IPS-18c (cell line): ENCODE measurements around the gene CAMKV.

Experiments used
- H3K4me3 ChIP-seq: 2 replicates; pipeline ENCODE4 v1.7.0; 2013; ENCODE audit warnings: low read depth, mild to moderate bottlenecking, low read length, moderate library complexity; ENCODE audit not compliant: insufficient read depth
- H3K9me3 ChIP-seq: one replicate; pipeline ENCODE4 v1.6.1; 2013; ENCODE audit warnings: mild to moderate bottlenecking, low read length, moderate library complexity; ENCODE audit not compliant: control insufficient read depth, insufficient read depth

CAMKV gene

DNA sequence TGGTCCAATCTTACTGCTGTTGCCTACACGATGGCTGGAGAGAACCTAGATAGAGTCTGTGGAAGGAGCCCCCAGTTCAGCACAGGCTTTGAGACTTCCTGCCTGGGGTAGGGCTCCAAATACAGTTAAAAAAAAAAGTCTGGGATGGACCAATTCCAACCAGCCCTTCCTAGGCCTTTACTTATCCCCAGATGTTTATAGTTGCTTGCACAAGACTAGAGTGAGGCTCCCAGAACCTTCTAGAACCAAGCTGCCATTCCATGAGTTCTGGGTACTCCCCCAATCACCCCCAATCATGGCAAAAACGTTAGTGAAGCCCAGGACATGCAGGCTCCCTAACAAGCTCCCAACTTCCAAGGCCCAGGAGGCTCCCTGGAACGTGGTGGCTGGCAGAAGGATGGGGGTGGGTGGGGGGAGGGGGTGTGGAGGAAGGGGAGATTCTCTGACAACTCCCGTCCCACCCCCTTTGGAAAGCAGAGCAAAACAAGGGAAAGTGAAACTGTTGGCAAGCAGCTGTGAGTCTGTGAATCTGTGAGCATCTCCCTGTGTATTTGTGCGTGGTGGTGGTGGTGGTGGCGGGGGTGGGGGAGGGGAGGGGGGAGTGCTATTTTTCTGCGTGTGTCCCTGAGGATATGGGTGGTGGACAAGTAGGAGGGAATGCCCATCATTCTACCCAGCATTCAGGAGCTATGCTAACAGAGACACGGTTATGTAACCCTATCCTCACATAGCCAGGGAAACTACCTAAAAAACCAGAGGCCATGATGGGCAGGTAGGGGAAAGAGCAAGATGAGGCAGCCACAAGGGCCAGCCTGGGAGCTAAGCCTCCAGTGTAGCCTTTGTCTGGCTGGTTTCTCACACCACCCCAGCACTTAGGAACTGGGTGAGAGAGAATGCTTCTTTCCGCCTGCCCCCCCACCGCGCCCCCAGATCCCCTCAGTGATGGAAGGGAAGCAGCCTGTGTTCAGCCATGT, 31.9 kb upstream of the CAMKV start:
- H3K4me3 ChIP-seq: no peak overlapping the region
- H3K9me3 ChIP-seq: no peaks in the 10 kb centered on the region

DNA sequence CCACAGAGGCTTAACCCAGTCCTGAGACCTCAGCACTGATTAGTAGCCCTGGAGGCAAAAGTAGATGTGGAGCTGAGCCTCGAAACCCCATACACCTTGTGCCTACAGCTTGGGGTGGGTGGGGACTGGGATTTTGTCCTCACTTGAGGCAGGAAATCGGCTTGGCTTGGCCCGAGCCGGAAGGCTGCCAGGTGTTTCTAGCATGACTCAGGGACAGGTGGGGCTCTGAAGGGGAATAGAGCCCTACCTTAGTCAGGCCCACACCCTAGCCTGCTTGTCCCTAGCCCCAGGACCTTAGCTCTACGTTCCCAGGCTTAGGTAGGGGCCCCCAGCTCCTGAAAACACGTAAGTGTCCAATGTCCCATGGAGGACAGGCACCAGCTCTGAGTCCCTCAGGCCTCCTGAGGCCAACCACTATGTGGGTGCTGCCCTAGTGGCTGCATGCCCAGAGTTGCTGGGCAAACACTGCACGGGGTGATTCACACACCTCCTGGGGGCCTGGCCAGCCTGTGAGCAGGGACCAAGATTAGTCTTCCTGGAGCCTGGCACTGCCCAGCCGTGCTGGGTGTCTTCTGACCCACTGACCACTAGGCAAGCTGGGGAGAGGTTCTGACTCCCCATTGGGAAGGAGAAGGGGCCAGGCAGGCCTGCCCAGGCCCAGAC, 30.9 kb upstream of the CAMKV start:
- Histone ChIP-seq H3K4me3 (no peak overlapping the region), H3K9me3 (no peaks in the 10 kb centered on the region)

DNA sequence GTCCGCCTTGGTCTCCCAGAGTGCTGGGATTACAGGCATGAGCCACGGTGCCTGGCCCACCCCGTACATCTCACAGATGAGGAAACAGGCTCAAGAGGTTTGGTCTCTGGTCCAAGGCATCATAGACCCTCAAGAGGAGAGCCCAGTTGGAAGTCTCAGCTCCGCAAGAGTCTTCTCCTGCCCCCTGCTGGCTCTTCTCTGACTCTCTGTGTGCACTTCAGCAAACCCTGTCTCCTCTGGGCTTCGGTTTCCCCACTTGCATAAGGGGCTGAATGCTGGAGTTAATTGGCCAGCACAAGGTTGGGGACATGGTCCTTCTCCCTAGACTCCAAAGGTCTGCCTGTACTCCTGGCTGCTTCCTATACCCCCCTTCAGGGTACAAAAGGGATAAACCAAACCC, 30.1 kb upstream of the CAMKV start:
- Histone ChIP-seq H3K9me3 (no peaks in the 10 kb centered on the region), H3K4me3 (no peak overlapping the region)

DNA sequence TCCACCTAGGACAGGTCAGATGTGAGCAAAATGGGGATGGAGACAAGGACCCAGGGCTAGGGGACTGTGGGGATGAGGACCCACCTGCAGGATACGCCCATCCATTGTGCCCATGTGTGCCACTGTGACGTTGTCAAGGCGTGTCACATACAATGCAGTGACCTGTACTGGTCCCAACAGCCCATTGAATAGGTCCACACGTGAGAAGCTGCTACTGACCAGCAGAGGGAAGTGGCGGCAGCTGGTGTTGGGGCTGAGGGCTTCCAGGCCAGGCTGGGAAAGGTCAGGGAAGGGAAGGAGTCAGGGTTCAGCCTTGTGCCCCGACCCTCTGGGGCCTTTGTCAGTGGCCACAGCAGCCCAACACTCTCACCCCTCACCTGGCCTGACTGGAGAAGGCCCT, 29.3 kb upstream of the CAMKV start:
- no peak overlapping the region for H3K4me3 ChIP-seq
- H3K9me3 ChIP-seq: no peaks in the 10 kb centered on the region

DNA sequence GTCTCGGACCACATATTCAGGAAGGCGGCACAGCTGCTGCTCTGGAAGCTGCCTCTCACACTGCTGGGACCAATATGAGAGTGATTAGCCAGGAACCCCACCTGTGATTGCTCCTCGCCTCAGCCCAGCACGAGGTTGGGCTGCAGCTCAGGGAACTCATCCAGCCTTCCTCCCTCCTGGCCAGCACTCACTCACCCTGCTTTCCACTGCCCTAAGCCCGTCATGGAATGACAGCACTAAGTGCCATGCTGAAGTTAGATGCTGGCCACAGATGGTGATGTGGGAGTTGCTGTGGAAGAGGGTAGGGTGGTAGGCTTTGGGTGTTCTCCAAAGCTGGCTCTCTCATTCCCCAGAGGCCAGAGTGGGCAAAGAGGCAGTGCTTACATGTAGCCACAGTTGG, 26.6 kb upstream of the CAMKV start:
- Histone ChIP-seq H3K4me3 (no peak overlapping the region), H3K9me3 (no peaks in the 10 kb centered on the region)

DNA sequence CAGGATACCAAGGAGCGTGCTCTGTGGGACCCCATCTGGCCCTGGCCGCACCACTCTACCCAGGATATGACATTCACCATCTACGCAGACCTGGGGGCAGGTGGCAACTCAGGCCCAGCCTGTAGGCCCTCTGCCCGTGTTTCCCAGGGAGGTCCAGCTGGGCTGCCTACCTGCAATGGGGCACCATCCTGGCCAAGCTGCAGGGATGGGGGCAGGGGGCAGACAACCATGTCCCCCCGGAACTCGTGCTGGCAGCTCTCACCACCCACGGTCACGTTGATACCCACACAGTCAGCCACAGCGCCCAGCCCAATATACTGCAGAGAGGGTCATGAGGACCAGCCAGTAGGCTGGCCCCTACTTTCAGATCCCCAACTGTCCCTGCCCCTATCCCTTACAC, 26.1 kb upstream of the CAMKV start:
- H3K9me3 ChIP-seq: no peaks in the 10 kb centered on the region
- no peak overlapping the region for H3K4me3 ChIP-seq

DNA sequence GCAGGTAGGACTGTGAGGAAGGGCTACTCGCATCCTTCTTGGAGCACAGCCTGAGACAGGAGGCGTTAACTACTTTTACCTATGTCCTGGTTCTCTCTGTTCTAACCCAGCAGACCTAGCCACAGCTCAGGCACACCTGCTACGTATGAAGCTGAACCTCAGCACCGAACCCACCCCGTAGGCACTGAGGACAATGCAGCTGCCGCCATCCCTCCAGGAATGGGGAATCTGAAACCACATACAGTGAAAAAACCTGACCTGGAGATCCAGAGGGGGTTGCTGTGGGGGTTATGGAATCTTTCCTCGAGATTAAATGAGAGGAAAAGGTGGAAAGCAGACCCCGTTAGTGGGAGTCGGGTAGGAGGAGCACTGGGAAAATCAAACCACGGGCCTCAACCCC, 19.6 kb upstream of the CAMKV start:
- no peak overlapping the region for H3K4me3 ChIP-seq

DNA sequence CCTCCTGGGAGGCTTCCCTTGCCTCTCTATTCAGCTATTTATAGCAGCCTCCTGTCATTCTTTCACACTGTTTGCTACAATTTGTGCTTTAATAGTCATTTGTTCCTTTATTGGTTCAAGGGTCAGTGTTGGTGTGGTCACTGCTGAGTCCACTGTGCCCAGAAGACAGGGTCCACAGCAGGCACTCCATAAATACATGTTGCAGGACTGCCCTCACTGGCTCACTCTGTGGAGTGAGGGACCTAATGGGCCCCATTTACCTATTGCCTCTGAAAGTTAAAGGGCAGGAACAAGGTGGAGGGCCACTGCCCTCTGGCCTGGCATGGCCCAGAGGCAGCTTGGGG, 17.2 kb upstream of the CAMKV start:
- Histone ChIP-seq H3K4me3 (no peak overlapping the region), H3K9me3 (no peaks in the 10 kb centered on the region)

More for the DNA sequence above, 19.6 kb upstream of the CAMKV start:
- no peaks in the 10 kb centered on the region for H3K9me3 ChIP-seq

DNA sequence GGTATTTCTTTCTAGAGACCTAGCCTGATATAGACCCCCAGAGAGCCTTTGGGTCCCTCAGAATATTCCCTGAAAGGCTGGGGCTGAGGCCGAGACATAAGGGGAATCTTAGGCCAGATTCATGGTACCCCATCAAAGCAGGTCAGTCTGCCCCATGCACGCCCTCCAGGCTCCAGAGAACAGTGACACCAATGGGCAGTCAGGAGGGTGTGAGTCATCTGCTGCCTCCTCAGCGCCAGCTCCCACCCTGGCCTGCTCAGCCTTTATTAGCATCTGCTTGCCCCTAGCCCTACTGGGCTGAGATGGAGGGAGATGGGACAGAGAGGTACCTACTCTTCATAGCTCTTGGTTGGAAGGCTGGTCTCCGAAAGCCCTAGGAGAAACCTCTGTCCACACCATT, 14.3 kb upstream of the CAMKV start:
- H3K9me3 ChIP-seq: no peaks in the 10 kb centered on the region
- no peak overlapping the region for H3K4me3 ChIP-seq

DNA sequence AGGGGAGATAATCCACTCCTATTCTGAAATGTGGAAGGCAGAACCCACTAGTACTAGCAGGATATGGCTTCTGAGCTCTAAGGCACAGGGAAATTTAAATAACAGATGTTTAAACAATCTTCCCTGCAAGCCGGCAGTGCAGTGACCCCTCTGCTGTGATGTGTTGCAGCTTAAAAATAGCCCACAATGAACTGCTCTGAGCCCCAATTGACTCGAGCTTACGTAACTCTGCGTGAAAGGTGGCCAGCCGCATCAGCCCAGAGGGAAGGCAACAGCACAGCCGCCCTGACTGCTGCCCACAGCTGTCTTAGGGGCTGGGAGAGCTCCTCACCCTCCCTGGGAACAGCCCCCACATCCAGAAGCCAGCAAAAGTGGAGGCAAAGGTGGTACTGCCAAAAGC, 12.5 kb upstream of the CAMKV start:
- Histone ChIP-seq H3K9me3 (no peaks in the 10 kb centered on the region), H3K4me3 (no peak overlapping the region)

DNA sequence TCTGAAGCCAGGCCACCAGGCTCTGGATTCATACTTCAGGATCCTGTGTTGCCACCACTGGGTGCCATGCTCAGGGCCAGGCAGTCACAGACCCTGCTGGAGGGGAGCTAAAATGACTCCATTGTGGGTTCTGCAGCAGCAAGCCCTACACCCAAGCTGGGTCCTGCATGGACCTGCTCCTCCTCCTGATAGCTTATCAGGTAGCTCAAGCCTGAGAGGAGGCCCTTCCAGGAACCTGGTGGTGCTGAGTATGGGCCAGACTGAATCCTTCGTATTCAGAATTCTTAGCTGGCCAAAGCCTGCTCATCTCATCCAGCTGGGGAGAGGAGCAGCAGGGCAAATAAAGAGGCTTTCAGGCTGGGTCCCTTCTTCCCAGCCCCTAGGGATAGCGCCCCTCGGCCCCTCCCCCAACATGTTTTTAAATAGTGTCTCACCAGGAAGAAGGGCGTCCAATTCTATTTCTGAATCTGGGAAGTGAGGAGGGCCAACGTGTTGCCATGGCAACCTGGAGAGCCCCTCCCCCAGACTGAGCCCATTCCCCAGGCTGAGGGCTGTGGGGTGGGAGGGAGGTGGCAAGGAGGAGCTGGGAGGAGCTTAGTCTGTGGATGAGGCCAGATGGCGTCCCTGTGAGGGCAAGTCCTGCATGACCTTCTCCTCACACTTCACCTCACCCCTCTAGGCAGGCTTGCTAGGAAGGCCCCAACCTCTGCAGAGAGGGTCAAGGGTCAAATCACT, 11.0 kb upstream of the CAMKV start:
- no peaks in the 10 kb centered on the region for H3K9me3 ChIP-seq
- H3K4me3 ChIP-seq: peak overlapping the region; percentile 2; the same call in 1 of the 2 replicates

DNA sequence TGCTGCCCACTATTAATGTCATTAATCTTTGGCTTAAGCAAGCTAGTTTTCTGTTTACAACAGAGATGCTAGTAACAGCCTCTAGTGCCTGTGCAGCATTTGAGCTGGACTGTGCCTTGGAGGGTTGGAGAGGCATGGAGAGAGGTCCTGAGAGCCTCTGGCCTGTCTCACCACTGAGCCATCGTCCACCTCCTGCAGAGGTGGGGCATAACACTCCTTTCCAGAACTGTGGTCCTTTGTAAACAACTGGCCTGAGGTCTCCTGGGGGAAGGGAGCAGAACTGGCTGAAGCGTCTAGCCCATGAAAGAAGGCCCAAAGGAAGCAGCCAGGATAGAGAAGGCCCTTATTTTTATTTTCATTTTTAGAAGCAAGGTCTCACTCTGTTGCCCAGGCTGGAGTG, 10.0 kb upstream of the CAMKV start:
- H3K4me3 ChIP-seq: no peak overlapping the region
- no peaks in the 10 kb centered on the region for H3K9me3 ChIP-seq

DNA sequence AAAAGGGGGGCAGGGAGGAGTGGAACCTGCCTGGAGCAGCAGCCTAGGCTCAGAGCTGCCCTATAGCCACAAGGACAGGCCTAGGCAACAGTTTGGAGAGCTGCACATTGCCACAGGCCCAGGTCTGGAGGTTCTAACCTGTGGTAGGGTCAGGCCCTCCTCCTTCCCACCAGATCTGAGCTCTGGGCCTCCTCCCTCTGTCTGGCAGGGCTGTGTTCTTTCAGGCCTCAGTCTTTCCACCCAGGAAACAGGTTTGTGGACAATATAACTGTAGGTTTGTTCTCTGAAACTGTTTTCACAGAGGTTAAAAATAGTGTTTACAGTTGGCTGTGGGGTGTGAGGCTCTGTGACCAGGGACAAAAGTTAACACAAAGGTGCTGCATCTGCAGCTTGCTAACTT, 9.0 kb upstream of the CAMKV start:
- Histone ChIP-seq H3K4me3 (no peak overlapping the region), H3K9me3 (no peaks in the 10 kb centered on the region)

DNA sequence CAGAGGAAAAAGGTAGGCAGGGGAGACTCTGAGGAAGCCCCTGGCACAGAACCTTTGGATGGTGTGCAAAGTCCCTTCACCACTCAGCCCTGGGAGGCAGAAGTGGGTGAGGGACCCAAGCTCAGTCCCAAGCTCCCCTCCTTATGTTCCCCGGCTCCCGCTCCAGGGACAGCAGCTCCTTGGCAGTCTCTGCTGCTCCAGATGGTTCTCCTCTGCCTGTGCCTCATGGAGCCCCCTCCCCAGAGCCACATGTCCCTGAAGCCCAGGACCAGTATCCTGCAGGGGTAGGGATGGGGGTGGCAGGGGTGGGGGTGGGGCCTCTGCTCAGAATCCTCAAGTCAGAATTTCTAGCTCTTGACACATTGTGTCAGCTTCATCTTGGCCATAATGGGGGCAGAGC, 8.0 kb upstream of the CAMKV start:
- Histone ChIP-seq H3K9me3 (no peaks in the 10 kb centered on the region), H3K4me3 (no peak overlapping the region)

DNA sequence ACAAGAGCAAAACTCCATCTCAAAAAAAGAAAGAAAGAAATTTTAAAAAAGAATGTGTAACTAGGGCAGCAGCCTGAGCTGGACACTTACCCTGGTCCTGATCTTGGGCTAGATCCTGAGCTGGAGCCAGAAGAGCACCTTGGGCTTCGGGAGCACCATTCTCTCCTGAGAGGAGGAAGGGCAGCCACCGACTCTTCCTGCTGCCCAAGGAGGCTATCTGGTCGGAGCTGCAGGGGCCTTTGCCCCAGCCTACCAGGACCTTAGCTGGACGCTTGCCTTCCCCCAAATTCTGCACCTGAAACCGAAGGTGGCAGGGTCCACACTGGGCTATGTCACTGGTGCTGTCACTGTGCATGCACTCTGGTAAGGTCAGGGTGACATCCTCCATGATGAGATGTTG, 6.9 kb upstream of the CAMKV start:
- Histone ChIP-seq H3K9me3 (no peaks in the 10 kb centered on the region), H3K4me3 (no peak overlapping the region)

DNA sequence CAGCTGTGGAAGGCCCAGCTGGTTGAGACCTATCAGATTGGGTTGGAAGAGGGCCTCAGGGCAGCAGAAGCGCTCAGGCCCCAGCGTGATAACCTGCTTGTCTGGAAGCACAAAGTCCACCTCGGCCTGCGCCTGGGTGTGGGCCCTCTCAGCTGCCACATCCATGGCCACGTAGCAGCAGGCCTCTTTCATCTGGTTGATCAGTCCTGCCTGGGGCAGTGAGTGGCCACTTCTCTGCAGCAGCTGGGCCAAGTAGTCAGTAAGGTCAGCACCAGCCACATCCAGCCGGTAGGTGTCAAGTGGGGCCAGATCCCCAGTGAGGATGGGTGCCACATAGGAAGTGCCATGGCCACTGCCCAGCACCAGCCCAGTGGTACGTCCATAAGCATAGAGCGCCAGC, 3.9 kb upstream of the CAMKV start:
- no peaks in the 10 kb centered on the region for H3K9me3 ChIP-seq
- H3K4me3 ChIP-seq: no peak overlapping the region

DNA sequence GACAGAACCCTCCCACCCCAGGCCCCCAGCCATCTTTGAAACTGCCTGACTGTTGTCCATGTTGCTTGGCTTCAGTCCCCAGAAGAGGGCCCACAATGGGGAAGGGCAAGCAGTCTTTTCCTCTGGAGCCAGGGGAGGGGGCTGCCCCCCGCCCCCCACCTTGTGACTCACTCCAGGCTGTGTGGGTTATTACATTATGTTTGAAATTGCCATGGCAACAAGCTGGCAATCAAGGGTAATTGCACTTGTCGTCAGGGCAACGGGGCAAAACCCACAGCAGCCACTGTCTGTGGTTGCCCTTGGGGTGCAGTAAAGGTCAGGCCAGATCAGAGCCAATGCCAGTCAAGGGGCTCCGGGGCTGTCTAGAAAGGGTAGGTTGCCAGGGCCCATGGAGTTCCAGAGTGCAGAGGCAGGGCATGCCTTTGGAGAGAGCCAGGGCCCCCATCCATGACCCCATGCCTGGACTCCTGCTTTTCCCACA, 3.1 kb upstream of the CAMKV start:
- no peaks in the 10 kb centered on the region for H3K9me3 ChIP-seq
- H3K4me3 ChIP-seq: no peak overlapping the region
